Measurements from ENCODE around the gene TIMP3.

DNA sequence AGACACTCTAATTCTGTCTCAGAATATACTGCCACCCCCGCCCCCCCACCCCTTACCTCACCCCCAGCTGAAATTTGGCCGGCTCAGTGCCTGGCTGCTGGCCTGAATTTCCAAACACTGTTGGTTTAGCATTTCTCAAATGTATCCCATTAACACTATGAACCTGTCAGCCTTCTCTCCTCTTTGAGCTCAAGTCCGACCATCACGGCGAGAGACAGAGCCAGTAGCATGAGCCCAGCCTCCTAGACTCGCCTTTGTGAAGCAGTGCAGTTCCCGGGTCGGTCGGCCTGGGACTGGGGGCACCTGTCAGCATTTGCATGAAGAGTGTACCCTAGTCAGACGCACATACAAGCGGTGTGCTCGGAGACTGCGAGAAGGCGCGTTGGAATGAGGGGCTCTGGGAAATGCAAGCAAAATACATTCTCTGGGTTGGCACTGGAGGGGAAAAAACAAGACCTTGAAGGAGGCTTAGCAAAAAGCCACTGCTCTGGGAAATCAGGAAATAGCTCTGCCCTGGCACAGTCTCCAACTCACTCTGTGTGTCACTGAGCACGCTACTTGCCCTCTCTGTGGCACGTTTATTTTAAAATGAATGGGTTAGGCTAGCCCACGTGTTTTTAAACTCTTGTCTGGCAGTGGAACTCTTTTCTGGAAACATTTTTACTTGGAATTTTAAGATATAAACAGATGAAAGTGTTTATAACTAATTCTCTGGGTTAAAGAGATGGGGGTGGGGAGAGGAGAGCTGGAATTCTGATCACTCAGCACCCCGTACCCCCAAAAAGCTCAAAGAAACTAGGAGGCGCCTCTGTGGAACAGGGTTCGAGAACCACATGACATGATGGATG lies 108.3 kb downstream of the TIMP3 start:
- no peak for TF ChIP-seq POLR2A (IDR thresholded peaks at IDR 0.05)
- TF ChIP-seq POLR2AphosphoS5 (IDR thresholded peaks at IDR 0.05) = no peak
